ENCODE data around the gene AMH.

AMH gene

GRCh38 chr19:2249880-2250765, 1.0 kb downstream of the AMH start:
- no peak for DNase-seq (ENCODE audit: low spot score)

GRCh38 chr19:2250766-2251105, 1.6 kb downstream of the AMH start:
- no peak for DNase-seq (ENCODE audit: low spot score)

GRCh38 chr19:2251106-2252054, 2.3 kb downstream of the AMH start:
- no peak for DNase-seq (ENCODE audit: low spot score)

GRCh38 chr19:2252055-2252796, 3.1 kb downstream of the AMH start:
- no peak for DNase-seq (ENCODE audit: low spot score)

GRCh38 chr19:2252797-2253105, 3.6 kb downstream of the AMH start:
- DNase-seq (ENCODE audit: low spot score), result no peak

- no peak for DNase-seq (ENCODE audit: low spot score)
Observed at GRCh38 chr19:2253106-2254063, 4.3 kb downstream of the AMH start.

GRCh38 chr19:2254064-2254872, 5.1 kb downstream of the AMH start:
- no peak for DNase-seq (ENCODE audit: low spot score)

GRCh38 chr19:2255112-2255845, 6.2 kb downstream of the AMH start:
- DNase-seq (ENCODE audit: low spot score), result no peak

- DNase-seq (ENCODE audit: low spot score), result no peak
Observed at GRCh38 chr19:2255982-2256685, 7.0 kb downstream of the AMH start, which contains the start of gene JSRP1. TSS of gene JSRP1 (minus strand) at chr19:2256417. CDS start at chr19:2255314, 1,103 bp downstream.

- DNase-seq (ENCODE audit: low spot score), result no peak
Observed at GRCh38 chr19:2259336-2259735, 10.2 kb downstream of the AMH start.

GRCh38 chr19:2260341-2260805, 11.2 kb downstream of the AMH start:
- DNase-seq (ENCODE audit: low spot score), result no peak

- no peak for DNase-seq (ENCODE audit: low spot score)
Observed at GRCh38 chr19:2261438-2262172, 12.5 kb downstream of the AMH start.

GRCh38 chr19:2266183-2266993, 17.3 kb downstream of the AMH start:
- peak; percentile 43 for DNase-seq (ENCODE audit: low spot score)

- no peak for DNase-seq (ENCODE audit: low spot score)
Observed at GRCh38 chr19:2268480-2268830, 19.3 kb downstream of the AMH start.

- no peak for DNase-seq (ENCODE audit: low spot score)
Observed at GRCh38 chr19:2268861-2269243, 19.7 kb downstream of the AMH start.

- DNase-seq (ENCODE audit: low spot score), result peak; percentile 100
Observed at GRCh38 chr19:2269244-2270156, 20.4 kb downstream of the AMH start.

- DNase-seq (ENCODE audit: low spot score), result no peak
Observed at GRCh38 chr19:2270157-2270422, 21.0 kb downstream of the AMH start.
